ENCODE results near the gene MED26.
"Not testable (repeated sequence)": the region's sequence is repeated elsewhere in the genome, so short reads cannot be mapped to it uniquely, and the experiment has no call there.

The MED26 gene

DNA sequence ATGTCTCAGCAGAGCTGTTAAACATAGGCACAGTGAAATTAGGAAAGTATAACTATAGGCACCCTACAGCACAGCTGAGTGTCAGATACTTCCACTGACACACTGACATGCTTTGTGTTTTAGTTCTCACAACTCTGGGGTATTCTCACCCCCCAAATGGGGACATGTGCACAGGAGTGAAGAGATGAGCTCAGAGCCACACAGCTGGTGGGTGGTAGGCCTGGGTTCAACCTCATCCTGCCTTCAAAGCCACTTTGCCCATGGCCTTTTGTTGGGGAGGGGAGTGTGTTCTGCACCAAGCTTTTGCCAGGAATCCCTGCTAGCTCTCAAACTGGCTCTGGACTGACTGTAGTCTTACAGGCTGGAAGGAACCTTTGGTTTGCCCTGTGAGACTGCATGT, 54.1 kb downstream of the MED26 start:
- no peak for DNase-seq (ENCODE audit: low spot score)

GRCh38 chr19:16573296-16573695, 54.7 kb downstream of the MED26 start:
- DNase-seq (ENCODE audit: low spot score): no peak

- peak; percentile 99 for DNase-seq (ENCODE audit: low spot score)
Measured at GRCh38 chr19:16572332-16573211, 55.4 kb downstream of the MED26 start, which contains the start of gene SLC35E1. SLC35E1 (minus strand) TSS chr19:16572415; CDS start chr19:16572364, 51 bp downstream.

DNA sequence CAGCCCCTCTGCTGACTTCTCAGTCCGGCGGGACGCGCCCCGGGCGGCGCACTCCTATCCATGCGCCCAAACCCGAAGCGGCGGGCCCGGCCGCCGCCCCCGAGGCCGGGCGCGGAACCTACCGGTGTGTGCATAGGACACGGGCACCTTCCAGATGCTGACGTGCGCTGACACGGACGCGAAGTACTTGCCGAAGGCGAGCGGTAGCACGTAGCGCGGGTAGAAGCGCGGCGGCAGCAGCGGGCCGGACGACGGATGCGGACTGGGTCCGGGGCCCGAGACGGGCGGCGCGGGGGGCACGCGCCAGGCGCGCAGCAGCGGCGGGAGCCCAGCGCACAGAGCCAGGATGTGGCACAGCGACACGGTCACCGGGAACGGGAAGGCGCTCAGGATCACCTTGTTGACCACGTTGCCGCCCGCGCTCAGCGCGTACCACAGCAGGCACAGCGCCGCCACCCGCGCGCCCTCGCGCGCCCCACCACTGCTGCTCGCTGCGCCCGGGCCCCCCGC, 56.1 kb downstream of the MED26 start:
- DNase-seq (ENCODE audit: low spot score): peak; percentile 19

DNA sequence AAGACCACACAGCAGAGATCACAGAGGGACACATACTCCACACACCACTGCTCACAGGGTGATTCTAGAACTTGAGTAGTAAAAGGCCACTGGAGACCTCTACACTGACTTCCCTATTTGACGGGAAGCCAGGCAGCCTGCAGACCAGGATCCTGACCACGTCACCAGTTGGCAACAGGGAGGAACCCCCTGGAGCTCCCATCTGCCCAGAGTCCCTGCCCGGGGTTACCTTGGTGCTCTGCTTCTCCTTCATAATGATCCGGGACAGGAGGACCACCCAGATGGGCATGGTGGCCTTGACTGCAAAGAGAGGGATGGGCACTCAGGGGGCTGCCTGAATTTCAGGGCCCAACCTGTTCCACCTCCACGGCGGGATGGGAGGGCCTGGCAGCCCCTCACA, 56.7 kb downstream of the MED26 start:
- DNase-seq (ENCODE audit: low spot score): peak; percentile 32

- no peak for DNase-seq (ENCODE audit: low spot score)
Measured at GRCh38 chr19:16569609-16570320, 58.2 kb downstream of the MED26 start.

GRCh38 chr19:16566702-16567101, 61.3 kb downstream of the MED26 start:
- no peak for DNase-seq (ENCODE audit: low spot score)

DNA sequence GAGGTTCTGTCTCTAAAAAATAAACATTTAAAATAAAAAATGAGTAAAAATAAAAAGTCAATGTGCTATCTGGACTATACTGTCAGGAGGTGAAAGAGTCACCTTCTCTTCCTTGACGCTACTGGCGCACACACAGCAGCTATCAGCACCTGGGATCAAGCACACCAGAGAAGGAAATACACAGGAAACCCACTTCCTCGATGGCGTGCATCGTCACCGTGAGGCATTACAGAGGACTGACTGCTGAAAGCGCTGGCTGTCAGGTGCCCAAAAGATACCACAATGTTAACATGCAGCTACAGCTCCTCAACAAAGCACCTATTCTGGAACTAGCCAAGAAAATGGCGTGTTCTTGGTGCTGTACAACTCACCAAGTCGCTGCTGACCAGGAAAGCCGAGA, 61.8 kb downstream of the MED26 start:
- DNase-seq (ENCODE audit: low spot score): no peak

- no peak for DNase-seq (ENCODE audit: low spot score)
Measured at GRCh38 chr19:16564842-16565241, 63.2 kb downstream of the MED26 start.

GRCh38 chr19:16562608-16563025, 65.4 kb downstream of the MED26 start:
- no peak for DNase-seq (ENCODE audit: low spot score)

DNA sequence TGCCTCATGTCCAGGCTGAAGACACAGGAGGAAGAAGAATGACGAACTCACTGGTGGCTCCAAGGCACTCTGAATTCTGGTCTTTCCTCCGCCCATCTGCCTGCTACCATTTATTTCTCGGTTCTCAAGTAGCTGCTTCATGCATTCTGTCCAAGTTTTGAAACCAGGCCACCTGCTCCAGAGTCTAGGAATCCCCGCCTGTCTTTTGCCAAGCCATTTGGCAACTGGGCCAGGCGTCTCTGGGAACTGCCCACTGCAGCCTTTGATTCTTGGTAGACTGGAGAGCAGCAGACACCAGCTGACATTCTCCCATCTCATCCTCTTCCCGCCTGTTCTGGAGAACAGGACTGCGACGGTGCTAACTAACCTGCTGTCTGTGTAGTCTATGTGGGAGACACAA, 66.6 kb downstream of the MED26 start:
- DNase-seq (ENCODE audit: low spot score): no peak

GRCh38 chr19:16559780-16560276, 68.2 kb downstream of the MED26 start:
- no peak for DNase-seq (ENCODE audit: low spot score)

- DNase-seq (ENCODE audit: low spot score): no peak
Measured at GRCh38 chr19:16554776-16555175, 73.2 kb downstream of the MED26 start.

DNA sequence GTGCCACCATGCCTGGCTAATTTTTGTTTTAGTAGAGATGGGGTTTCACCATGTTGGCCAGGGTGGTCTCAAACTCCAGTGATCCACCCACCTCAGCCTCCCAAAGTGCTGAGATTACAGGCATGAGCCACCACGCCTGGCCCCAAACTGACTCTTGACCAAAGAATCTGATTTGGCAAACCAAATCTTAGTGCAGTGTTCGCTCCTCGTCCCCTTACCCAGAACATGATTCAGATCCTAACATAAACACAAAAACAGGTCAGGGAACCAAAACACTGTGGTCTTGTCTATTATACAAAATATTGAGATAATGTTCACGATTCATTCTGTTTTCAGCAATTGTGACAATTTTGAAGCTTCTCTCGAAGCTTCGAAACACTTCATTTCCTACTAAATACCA, 76.1 kb downstream of the MED26 start:
- not testable (repeated sequence) for DNase-seq (ENCODE audit: low spot score)

DNA sequence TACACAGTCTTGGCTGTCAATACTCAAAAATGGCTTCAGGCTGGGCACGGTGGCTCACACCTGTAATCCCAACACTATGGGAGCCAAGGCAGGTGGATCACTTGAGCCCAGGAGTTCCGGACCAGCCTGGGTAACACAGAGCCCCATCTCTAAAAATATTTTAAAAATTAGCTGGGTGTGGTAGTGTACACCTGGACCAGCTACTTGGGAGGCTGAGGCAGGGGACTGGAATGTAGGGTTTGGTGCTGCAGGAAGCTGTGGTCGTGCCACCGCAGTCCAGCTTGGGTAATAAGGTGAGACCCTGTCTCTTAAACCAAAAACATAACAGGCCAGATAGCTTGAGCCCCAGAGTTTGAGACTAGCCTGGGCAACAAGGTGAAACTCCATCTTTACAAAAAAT, 79.0 kb downstream of the MED26 start:
- no peak for DNase-seq (ENCODE audit: low spot score)

GRCh38 chr19:16544473-16545231, 83.4 kb downstream of the MED26 start:
- DNase-seq (ENCODE audit: low spot score): no peak

DNA sequence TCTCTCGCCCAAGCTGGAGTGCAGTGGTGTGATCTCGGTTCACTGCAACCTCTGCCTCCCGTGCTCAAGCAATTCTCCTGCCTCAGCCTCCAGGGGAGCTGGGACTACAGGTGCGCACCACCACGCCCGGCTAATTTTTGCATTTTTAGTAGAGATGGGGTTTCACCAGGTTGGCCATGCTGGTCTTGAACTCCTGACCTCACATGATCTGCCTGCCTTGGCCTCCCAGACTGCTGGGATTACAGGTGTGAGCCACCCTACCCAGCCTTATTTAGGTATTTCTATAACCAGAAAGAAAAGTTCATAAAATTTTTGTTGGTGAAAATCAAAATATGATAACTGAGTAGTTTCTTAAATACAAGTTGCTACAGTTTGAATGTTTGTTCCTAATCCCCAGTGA, 84.3 kb downstream of the MED26 start:
- DNase-seq (ENCODE audit: low spot score): not testable (repeated sequence)

- no peak for DNase-seq (ENCODE audit: low spot score)
Measured at GRCh38 chr19:16542910-16543472, 85.0 kb downstream of the MED26 start.

GRCh38 chr19:16542045-16542909, 85.7 kb downstream of the MED26 start, which contains the start of gene CHERP:
CHERP (minus strand) TSS chr19:16542437; CDS start chr19:16542378, 59 bp downstream.
- peak; percentile 98 for DNase-seq (ENCODE audit: low spot score)

- peak; percentile 11 for DNase-seq (ENCODE audit: low spot score)
Measured at GRCh38 chr19:16541526-16542044, 86.4 kb downstream of the MED26 start.
